Epithelial cell of proximal tubule (primary cell): ENCODE data around the gene MCF2L. TPM values are rescaled to one million over a fixed set of nuclear protein-coding genes. Genes with fewer than 3 reads are reported as not detected.

Experiments used
- DNase-seq: peaks from one replicate; pipeline ENCODE4 v3.0.0-alpha.2; 2011; ENCODE audit warnings: low read depth
- H3K4me3 ChIP-seq: 2 replicates; pipeline ENCODE4 v1.5.1; 2011; ENCODE audit warnings: low read depth, mild to moderate bottlenecking, low read length
- total RNA-seq: library from RNA; depleted of rRNA; stranded (reverse); fragments of >200 nt; gene quantifications from 2 replicates; pipeline ENCODE4 v1.2.3, GENCODE V29; 2015
- TF ChIP-seq, protein P1 (sequence below): conservative IDR thresholded peaks from 2 replicates; pipeline ENCODE4 v1.5.1; 2012; ENCODE audit warnings: low read depth, mild to moderate bottlenecking, low read length

Gene MCF2L
- total RNA-seq, 1 donor from 2014 or later: 10.8 TPM

DNA sequence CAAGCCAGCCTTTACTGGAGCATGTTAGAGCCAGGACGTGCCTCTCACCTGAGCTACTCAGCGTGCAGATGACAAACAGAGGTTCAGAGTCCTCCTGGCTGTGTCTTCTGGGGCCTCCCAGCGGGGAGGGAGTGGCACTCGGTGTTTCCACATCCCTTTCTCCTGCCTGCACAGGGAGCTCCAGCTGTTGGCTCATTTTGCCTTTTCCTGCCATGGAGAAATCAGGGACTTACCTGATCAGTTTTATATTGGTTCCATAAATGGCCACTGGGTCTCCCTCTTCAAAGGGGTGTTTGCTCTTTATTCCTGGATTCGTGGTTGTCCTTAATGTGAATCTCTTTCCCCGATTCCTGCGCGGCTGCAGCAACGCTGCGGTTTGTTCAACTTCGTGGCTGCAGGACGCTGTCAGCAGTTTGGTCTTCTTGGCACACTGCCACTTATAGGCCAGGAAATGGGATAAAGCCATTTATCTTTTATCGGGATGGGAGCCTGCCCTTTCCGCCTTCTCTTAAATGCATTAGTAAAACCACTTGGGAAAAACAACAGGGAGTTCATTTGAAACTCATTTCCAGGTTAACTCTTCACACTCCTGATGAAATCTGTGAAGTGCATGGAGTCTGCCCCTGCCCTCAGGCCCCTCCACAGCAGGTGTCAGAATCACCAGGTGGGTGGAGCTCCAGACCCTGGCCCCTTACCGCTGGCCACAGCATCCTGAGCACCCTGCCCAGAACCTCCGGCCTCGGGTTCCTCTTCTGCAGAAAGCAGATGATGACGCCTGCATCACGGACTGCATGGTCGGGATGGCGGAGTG lies 39.8 kb upstream of the MCF2L start:
- TF ChIP-seq, protein P1, sequence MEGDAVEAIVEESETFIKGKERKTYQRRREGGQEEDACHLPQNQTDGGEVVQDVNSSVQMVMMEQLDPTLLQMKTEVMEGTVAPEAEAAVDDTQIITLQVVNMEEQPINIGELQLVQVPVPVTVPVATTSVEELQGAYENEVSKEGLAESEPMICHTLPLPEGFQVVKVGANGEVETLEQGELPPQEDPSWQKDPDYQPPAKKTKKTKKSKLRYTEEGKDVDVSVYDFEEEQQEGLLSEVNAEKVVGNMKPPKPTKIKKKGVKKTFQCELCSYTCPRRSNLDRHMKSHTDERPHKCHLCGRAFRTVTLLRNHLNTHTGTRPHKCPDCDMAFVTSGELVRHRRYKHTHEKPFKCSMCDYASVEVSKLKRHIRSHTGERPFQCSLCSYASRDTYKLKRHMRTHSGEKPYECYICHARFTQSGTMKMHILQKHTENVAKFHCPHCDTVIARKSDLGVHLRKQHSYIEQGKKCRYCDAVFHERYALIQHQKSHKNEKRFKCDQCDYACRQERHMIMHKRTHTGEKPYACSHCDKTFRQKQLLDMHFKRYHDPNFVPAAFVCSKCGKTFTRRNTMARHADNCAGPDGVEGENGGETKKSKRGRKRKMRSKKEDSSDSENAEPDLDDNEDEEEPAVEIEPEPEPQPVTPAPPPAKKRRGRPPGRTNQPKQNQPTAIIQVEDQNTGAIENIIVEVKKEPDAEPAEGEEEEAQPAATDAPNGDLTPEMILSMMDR: no peak
- no peak overlapping the region for H3K4me3 ChIP-seq
- DNase-seq: peak; percentile 2

DNA sequence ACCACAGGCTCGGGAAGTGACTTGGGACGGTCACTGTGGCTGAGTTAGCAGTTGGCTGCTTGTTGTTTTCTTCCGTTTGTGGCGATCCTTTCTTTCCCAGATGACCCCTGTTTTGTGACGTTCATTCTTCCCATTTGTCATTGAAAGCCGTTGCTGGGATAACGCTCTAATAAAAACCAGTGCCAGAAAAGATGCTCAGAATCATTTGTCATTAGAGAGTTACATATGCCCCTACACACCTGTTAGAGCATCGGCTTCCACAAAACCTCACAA lies 39.3 kb upstream of the MCF2L start:
- H3K4me3 ChIP-seq: no peak overlapping the region
- TF ChIP-seq, protein P1: no peak
- no peak for DNase-seq

DNA sequence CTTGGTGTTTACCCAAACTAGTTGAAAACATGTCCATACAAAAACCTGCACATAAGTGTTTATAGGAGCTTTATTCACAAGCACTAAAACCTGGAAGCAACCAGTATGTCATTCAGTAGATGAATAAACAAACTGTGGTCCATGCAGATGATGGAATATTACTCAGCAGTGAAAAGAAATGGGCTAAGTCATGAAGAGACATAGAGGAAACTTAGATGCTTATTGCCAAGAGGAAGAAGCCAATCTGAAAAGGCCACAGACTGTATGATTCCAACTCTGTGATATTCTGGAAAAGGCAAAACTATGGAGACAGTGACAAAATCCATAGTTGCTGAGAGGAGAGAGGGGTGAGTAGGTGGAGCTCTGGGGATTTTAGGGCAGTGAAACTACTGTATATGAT lies 38.8 kb upstream of the MCF2L start:
- H3K4me3 ChIP-seq: no peak overlapping the region
- DNase-seq: no peak
- TF ChIP-seq, protein P1: no peak

DNA sequence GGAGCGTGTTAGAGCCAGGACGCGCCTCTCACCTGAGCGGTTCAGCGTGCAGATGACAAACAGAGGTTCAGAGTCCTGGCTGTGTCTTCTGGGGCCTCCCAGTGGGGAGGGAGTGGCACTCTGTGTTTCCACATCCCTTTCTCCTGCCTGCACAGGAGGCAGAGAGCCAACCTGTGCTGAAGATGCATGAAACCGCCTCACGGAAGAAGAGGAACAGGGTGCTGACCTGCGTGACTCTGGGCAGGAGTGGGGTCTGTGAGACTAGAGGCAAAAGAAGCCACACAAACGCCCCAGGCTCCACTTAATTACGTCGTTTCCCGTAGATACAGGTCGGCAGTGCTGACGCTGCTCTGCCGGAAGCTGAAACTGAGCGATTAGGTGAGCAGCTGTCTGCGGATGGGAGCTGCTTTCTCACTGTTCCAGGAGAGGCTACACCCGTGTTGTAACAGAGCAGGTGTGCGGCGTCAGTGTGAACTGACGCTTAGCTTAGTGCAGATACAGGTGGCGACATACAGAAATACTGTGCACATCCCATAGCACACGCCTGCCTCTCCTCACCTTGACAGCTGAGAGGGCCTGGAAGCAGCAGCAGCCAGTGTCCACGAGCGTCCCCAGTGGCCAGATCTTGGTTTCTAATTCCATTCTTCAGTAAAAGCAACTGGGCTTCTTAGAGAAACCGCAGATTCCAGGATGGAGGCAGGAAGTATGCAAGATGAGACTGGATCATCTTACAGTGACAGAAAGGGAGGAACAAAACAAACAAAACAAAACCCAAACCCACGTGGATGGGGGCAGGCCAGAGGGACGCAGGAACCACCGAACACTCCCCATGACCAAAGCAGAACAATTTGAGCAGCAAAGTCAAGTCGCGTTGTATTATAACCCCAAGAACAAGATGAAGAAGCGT lies 37.7 kb upstream of the MCF2L start:
- TF ChIP-seq, protein P1: peak; percentile 82
- peak overlapping the region; percentile 51 for H3K4me3 ChIP-seq
- DNase-seq: peak; percentile 31

DNA sequence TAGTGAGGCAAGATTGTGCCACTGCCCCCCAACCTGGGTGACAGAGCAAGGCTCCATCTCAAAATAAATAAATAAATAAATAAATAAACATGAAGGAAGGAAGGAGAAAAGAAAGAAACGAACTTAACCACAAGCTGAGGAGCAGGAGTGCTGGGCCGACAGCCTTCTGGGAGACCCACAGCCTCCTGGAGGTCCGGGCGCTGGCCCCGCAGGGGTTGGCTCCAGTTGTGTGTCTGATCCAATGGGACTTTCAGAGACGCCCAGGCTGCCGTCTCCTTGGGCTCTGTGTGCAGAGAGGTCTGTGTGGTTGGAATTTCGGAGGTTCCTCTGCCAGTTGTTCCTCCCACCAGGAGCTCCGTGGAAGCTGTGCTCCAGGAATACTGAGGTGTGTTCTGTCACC lies 36.0 kb upstream of the MCF2L start:
- DNase-seq: no peak
- H3K4me3 ChIP-seq: no peak overlapping the region
- TF ChIP-seq, protein P1: no peak

DNA sequence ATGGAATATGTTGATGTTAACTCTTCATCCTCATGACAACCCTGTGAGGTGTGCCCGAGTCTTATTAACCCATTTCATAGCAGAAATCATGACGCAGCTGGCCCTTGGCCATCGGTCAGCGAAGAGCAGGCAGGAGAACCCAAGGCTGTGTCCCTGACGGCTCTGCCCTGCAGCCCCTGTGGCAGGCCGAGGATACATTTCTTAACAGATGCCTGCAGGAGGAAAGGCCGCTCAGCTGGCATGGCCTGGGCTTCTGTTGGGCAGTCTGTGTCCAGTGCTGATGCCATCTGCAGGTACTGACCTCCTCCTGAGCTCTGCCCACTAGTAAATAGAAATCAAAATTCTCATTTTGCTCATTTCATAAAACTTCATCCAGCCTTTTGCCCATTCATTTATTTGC lies 35.4 kb upstream of the MCF2L start:
- no peak overlapping the region for H3K4me3 ChIP-seq
- TF ChIP-seq, protein P1: no peak
- no peak for DNase-seq
